Fibroblast of villous mesenchyme (primary cell): Measurements from ENCODE around the gene KRT85. TPM values are rescaled to one million over a fixed set of nuclear protein-coding genes. Genes with fewer than 3 reads are reported as not detected.
A peak's percentile ranks its signal among the peaks of the same experiment; 100 is the strongest.
"Not testable (repeated sequence)": the region's sequence is repeated elsewhere in the genome, so short reads cannot be mapped to it uniquely, and the experiment has no call there.

Experiments
- DNase-seq: peaks from one replicate; pipeline ENCODE4 v3.0.0-alpha.2; 2010; ENCODE audit warnings: low read depth
- H3K4me3 ChIP-seq: 2 replicates; pipeline ENCODE4 v1.5.1; 2011; ENCODE audit warnings: low read depth, mild to moderate bottlenecking, low read length
- total RNA-seq: library from RNA; depleted of rRNA; stranded (reverse); fragments of >200 nt; gene quantifications from 2 replicates; pipeline ENCODE4 v1.2.3, GENCODE V29; 2012
- TF ChIP-seq, protein P1 (sequence below): IDR thresholded peaks from 2 replicates; pipeline ENCODE4 v1.5.1; 2012; ENCODE audit warnings: low read depth, mild to moderate bottlenecking, low read length; ENCODE audit not compliant: insufficient read depth

The KRT85 gene
- total RNA-seq, 1 donor, result not detected

DNA sequence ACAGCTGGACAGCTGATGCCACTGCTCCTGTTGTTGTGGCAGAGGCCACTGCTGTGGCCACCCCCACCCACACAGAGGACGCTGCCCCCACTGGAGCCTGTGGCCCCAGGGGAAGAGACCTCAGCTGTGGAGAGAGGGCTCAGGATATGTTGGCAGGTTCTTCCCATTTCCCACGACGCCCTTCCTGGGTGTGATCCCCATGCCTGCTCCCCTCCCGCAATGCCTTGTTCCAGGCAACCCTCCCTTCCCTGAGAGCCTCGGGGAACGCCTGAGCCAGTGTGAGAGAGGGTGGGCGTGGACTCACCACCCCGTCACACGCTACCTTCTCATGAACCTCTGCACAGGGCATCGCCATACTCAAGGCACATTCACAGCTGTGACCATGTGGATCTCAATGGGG is 44.5 kb upstream of the KRT85 start:
- no peak for DNase-seq
- H3K4me3 ChIP-seq, result no peak overlapping the region
- TF ChIP-seq, protein P1, sequence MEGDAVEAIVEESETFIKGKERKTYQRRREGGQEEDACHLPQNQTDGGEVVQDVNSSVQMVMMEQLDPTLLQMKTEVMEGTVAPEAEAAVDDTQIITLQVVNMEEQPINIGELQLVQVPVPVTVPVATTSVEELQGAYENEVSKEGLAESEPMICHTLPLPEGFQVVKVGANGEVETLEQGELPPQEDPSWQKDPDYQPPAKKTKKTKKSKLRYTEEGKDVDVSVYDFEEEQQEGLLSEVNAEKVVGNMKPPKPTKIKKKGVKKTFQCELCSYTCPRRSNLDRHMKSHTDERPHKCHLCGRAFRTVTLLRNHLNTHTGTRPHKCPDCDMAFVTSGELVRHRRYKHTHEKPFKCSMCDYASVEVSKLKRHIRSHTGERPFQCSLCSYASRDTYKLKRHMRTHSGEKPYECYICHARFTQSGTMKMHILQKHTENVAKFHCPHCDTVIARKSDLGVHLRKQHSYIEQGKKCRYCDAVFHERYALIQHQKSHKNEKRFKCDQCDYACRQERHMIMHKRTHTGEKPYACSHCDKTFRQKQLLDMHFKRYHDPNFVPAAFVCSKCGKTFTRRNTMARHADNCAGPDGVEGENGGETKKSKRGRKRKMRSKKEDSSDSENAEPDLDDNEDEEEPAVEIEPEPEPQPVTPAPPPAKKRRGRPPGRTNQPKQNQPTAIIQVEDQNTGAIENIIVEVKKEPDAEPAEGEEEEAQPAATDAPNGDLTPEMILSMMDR, result no peak

DNA sequence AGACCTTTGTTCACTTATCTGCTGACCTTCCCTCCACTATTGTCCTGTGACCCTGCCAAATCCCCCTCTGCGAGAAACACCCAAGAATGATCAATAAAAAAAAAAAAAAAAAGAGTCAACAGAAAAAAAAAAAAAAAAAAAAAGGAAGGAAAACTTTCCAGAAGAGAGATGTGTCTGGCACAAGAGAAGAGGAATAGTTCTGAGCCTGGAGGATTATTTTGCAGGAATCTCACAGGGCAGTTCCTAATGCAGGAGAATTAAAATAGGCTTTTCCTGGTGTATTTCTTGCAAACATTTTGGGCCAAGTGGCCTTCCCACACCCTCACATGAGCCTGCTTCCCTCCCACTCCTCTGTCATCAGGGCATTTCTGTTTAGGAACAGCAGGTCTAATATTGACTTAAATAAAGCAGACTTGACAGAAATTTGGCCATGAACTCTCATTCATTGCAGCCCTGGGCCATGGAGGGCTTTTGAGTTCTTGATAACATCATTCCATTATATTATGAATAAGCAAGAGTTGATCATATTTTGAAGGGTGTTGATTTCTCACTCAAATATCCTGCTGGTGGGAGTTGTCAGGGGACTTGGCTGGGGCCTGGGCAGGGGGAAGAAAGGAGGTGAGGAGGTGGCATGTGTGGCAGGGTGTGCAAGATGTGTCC is 43.4 kb upstream of the KRT85 start:
- H3K4me3 ChIP-seq, DNase-seq: not testable (repeated sequence)

DNA sequence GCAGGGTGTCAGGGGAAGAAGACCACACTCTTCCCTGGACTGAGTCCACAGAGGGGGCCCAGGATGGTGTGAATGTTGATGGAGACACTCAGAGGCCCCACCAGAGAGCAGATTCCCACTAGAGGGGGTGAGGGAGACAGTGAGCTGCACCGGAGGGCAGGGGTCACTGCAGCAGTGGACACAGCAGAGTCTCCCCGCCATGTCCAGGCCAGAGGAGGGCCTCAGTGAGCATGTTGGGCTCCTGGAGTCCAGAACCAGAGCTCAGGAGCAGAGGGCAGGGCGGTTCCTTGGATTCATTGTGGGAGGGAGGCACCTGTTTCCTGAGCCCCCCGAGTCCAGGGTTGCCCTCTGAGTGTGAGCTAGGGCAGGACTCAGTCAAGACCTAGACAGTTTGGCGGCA is 40.6 kb upstream of the KRT85 start:
- DNase-seq, result no peak
- no peak overlapping the region for H3K4me3 ChIP-seq
- TF ChIP-seq, protein P1, result no peak

GRCh38 chr12:52405922-52406385 is 38.7 kb upstream of the KRT85 start, which contains the start of gene KRT82:
Gene KRT82, minus strand, starts transcription at chr12:52406335. Its CDS starts 58 bp downstream, at chr12:52406277.
- no peak for DNase-seq
- no peak within 1 kb of the TSS for H3K4me3 ChIP-seq
- TF ChIP-seq, protein P1, result no peak

DNA sequence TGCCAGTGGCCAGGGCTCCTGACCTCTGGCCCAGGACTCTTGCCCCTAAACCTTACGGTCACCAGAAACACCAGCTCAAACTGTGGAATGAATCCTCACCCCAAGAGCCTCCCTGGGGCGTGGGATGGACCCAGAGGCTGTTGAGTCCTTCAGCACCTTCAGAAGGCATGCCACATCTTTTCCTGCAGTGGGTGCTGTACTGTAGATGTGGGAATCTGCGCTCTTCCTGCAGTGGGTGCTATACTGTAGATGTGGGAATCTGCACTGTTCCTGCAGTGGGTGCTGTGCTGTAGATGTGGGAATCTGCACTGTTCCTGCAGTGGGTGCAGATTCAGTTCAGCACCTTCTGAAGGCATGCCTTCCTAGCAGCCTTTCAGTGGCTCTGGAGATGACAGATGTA is 37.7 kb upstream of the KRT85 start:
- no peak for DNase-seq
- TF ChIP-seq, protein P1, result peak; percentile 2
- no peak overlapping the region for H3K4me3 ChIP-seq

- TF ChIP-seq, protein P1, result no peak
- no peak for DNase-seq
- H3K4me3 ChIP-seq, result no peak overlapping the region
These were observed 36.3 kb upstream of the KRT85 start for GRCh38 chr12:52403561-52403960.

DNA sequence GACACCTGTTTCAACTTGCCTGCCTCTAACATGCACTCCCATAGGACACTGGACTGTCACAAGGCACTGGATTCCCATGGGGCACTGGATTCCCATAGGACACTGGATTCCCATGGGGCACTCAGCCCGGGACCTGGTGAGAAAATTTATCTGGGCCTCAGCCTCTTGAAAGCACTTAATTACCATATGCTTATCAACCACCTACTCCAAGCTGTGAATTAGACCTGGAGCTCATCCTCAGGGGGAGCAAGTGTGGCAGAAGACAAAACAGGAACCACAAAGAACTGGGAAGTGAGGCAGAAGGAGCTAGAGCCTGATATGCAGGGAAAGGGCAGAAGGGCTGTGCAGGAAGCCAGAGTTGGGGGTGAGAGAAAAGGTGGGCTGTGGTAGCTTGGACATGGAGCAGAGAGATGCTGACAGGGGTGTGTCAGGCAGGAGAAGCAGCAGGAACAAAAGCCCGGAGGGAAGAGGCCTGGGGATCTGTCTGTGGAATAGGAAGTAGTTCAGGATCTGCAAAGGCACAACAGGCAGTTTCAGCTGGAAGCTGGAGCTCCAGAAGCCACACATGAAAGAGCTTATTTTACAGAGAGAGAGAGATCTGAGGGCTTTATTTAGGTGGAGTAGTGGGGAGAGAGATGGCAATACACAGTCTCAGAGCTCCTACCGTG is 35.7 kb upstream of the KRT85 start:
- no peak for DNase-seq
- TF ChIP-seq, protein P1, result no peak
- H3K4me3 ChIP-seq, result no peak overlapping the region
